Right lung (tissue), 5 donors: ENCODE results near the gene ATXN10. TPM values are rescaled to one million over a fixed set of nuclear protein-coding genes. Genes with fewer than 3 reads are reported as not detected.

Source experiments
- DNase-seq, 2 donors: peaks; one replicate each; pipeline ENCODE4 v3.0.0-alpha.2; 2013
- polyA plus RNA-seq, 5 donors: library from polyadenylated mRNA; unstranded; fragments of 120-200 nt; gene quantifications; one replicate each; pipeline versions ENCODE4 v1.2.1 to v1.2.3, GENCODE V29; 2013; ENCODE audit warnings: inconsistent platforms in 1 of 5, low replicate concordance in 1 of 5; ENCODE audit not compliant: insufficient read length in 5 of 5, insufficient read depth in 1 of 5

Gene ATXN10
- polyA plus RNA-seq, 5 donors: 226 to 310 (median 249) TPM

GRCh38 chr22:45848904-45849303 is 177.3 kb downstream of the ATXN10 start:
- no peak for DNase-seq

GRCh38 chr22:45852826-45853225 is 181.2 kb downstream of the ATXN10 start:
- no peak for DNase-seq

GRCh38 chr22:45855961-45856360 is 184.3 kb downstream of the ATXN10 start:
- no peak for DNase-seq

GRCh38 chr22:45857519-45857918 is 185.9 kb downstream of the ATXN10 start:
- no peak for DNase-seq

- DNase-seq: no peak
Measured at GRCh38 chr22:45859231-45860161, 187.9 kb downstream of the ATXN10 start.

- no peak for DNase-seq
Measured at GRCh38 chr22:45860201-45860600, 188.6 kb downstream of the ATXN10 start.

- DNase-seq: no peak
Measured at GRCh38 chr22:45861259-45861658, 189.6 kb downstream of the ATXN10 start.

GRCh38 chr22:45863981-45864751 is 192.5 kb downstream of the ATXN10 start:
- DNase-seq: peak; percentile 84 to 86

GRCh38 chr22:45864959-45865476 is 193.4 kb downstream of the ATXN10 start:
- DNase-seq: peak in 1 of 2 donors; percentile 28

- no peak for DNase-seq
Measured at GRCh38 chr22:45865561-45866125, 194.0 kb downstream of the ATXN10 start.

- DNase-seq: peak in 1 of 2 donors; percentile 52
Measured at GRCh38 chr22:45866126-45866645, 194.6 kb downstream of the ATXN10 start.

GRCh38 chr22:45866646-45867117 is 195.0 kb downstream of the ATXN10 start:
- no peak for DNase-seq

GRCh38 chr22:45867118-45867905 is 195.7 kb downstream of the ATXN10 start:
- peak in 1 of 2 donors; percentile 38 for DNase-seq

- DNase-seq: no peak
Measured at GRCh38 chr22:45867906-45868555, 196.4 kb downstream of the ATXN10 start.

GRCh38 chr22:45868571-45869339 is 197.1 kb downstream of the ATXN10 start:
- no peak for DNase-seq

- no peak for DNase-seq
Measured at GRCh38 chr22:45869340-45869847, 197.8 kb downstream of the ATXN10 start.

GRCh38 chr22:45870011-45870410 is 198.4 kb downstream of the ATXN10 start:
- DNase-seq: no peak

GRCh38 chr22:45871721-45872120 is 200.1 kb downstream of the ATXN10 start:
- DNase-seq: no peak

GRCh38 chr22:45872659-45873263 is 201.1 kb downstream of the ATXN10 start:
- no peak for DNase-seq
